AG08395 (cell line): ENCODE results near the gene SCAMP4.
A peak's percentile ranks its signal among the peaks of the same experiment; 100 is the strongest.

Source experiments
- DNase-seq: peaks from one replicate; pipeline ENCODE4 v3.0.0; 2012; ENCODE audit warnings: mixed read lengths, low spot score

The SCAMP4 gene

GRCh38 chr19:1912760-1913505, 7.7 kb downstream of the SCAMP4 start:
- no peak for DNase-seq

GRCh38 chr19:1913781-1914577, 8.8 kb downstream of the SCAMP4 start:
- no peak for DNase-seq

DNA sequence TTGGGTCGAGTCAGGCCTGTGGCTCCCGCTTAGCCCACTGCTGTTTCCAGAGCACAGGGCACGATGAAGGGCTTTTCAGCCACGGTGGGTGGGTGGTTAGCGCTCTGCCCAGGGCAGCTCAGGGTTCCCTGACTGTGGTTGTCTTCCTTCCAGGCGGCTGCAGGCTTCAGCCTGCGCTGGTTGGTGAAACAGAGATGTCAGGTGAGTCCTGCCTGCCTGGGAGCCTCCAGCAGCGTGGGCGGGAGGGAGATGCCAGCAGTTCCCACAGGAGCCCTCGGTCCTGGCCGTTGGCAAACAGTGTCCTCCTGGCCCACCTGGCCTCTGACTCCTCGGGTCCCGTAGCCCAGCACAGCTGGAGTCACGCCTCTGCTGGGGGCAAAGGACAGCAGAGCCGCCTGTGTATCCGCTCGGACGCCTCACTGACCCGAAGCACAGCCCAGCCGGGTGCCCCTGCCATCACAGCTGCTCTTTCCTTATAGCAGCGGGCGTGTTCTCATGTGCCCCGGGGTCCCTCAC, 9.7 kb downstream of the SCAMP4 start:
- no peak for DNase-seq

DNA sequence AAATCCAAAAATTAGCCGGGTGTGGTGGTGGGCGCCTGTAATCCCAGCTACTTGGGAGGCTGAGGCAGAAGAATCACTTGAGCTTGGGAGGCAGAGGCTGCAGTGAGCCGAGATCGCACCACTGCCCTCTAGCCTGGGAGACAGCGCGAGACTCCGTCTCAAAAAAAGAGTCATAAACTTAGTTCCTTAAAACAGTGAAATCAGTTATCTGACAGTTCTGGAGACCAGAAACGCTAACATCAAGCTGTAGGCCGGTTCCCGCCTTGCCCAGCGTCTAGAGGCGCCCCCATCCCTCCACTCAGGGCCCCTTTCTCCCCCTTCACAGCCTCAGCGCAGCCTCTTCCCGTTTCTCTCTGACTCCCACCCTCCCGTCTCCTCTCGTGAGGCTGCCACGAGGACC, 11.9 kb downstream of the SCAMP4 start:
- no peak for DNase-seq

DNA sequence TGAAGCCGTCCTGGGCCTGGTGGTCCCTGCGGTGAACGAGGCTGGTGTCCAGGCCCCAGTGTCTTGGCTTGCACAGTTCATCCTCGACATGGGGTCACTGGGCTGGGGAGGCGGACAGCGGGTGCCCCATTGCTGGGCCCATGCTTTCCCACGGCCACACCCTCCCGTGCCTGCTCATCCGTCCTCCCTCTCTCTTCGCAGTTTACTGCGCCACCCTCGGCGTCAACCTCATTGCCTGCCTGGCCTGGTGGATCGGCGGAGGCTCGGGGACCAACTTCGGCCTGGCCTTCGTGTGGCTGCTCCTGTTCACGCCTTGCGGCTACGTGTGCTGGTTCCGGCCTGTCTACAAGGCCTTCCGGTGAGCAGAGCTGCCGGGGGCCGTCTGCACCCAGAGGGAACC, 12.7 kb downstream of the SCAMP4 start:
- no peak for DNase-seq

DNA sequence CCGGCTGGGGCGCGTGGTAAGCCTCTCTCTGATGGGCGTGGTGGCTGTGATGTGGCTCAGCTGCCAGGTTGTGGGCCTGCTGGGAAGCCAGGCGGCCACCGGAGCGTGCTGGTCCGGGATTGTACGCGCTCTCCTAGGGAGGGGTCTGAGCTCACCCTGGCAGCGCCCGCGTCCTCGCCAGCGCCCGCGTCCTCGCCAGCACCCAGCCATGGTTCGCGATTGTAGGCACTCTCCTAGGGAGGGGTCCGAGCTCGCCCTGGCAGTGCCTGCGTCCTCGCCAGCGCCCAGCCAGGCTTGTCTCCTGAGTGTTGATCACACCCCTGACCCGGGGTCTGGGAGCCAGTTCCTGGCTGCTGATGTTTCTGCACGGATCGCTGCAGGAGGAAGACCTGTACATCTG, 13.8 kb downstream of the SCAMP4 start:
- no peak for DNase-seq

GRCh38 chr19:1920644-1921043, 15.4 kb downstream of the SCAMP4 start:
- DNase-seq = no peak

DNA sequence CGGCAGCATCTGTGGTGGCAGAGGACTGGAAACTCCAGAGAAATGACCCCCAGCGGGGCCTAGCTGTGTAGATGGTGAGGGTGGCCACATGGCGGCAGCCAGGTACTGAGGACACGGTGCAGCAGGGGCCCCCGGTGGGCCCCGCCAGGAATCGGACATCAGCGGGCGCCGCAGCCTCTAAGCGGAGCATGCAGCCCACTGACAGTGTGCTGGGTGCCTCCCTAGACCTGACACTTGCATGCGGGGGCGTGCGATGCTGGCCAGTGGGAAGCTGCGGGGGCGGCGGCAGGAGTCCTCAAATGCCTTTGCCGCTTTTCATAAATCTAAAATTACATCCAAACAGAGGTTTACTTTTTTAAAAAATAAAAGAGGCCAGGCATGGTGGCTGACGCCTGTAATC, 16.1 kb downstream of the SCAMP4 start:
- DNase-seq = no peak

DNA sequence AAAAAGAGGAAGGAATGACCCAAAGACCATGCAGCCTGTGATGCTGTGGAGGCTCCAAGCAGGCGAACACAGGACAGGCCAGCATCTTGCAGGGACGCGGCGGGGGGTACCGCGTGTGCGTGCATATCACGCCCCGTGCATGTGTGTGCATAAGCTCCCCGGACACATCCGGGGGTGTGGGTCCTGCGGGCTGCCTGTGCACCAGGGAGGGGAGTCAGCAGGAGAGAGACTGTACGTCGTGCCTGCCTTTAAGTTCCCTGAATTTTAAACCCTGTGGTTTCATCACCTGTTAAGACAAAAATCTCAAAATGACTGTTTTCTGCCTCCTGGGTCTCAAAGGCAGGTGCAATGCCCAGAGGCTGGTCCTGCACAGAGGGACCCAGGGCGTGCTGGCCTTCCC, 16.6 kb downstream of the SCAMP4 start:
- no peak for DNase-seq

DNA sequence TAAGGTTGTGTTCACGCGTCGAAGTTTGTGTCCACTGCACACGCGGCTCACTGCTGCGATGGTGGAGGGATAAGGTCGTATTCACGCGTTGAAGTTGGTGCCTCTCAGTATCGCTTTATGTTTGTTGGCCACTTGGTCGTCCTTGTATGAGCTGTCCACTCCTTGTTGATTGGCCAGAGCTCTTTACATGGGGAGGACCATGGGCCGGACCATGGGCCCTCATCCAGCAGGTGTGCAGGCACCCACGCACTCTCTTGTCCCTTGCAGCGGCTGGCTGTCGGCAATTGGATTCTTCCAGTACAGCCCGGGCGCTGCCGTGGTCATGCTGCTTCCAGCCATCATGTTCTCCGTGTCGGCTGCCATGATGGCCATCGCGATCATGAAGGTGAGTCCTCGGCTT, 17.6 kb downstream of the SCAMP4 start:
- DNase-seq = no peak

DNA sequence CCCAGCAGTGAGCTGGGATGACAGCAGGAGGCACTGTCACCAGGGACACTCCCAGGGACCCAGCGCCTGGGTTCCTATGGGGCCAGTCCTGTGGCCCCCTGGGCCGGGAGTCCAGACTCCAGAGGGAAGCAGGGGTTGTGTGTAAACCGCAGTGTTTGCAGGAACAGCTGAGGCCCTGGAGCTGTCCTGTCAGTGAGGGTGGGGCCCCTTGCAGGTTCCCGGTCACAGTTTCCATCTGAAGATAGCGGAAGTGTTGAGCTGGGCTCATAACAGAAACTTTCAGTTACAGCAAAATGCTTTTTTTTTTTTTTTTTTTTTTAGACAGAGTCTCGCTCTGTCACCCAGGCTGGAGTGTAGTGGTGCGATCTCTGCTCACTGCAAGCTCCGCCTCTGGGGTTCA, 18.1 kb downstream of the SCAMP4 start:
- no peak for DNase-seq

- no peak for DNase-seq
Measured at GRCh38 chr19:1924320-1924961, 19.2 kb downstream of the SCAMP4 start.

DNA sequence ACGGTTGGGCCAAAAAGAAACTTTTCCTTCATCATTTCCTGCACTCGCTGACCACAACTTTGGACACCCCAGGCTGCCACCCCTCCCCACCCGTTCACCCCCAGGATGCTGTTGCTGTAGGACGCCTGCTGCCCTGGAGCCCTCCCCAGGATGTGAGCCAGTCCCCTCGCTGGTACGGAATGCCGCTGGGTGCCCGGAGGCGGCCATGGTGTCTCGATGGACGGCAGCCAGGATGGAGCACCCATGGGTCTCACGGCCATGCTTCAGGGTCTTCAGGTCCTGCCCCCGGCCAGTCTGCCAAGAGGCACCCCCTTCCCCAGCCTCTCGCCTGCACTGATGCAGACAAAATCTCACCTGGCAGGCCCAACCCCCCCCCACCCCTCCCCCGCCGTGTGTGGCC, 20.3 kb downstream of the SCAMP4 start:
- DNase-seq = no peak

- peak; percentile 89 for DNase-seq
Measured at GRCh38 chr19:1929021-1929742, 24.0 kb downstream of the SCAMP4 start.

GRCh38 chr19:1931445-1931844, 26.2 kb downstream of the SCAMP4 start:
- no peak for DNase-seq

- no peak for DNase-seq
Measured at GRCh38 chr19:1932395-1932794, 27.2 kb downstream of the SCAMP4 start.

GRCh38 chr19:1933244-1933643, 28.0 kb downstream of the SCAMP4 start:
- DNase-seq = no peak

GRCh38 chr19:1933942-1934341, 28.7 kb downstream of the SCAMP4 start:
- DNase-seq = no peak

DNA sequence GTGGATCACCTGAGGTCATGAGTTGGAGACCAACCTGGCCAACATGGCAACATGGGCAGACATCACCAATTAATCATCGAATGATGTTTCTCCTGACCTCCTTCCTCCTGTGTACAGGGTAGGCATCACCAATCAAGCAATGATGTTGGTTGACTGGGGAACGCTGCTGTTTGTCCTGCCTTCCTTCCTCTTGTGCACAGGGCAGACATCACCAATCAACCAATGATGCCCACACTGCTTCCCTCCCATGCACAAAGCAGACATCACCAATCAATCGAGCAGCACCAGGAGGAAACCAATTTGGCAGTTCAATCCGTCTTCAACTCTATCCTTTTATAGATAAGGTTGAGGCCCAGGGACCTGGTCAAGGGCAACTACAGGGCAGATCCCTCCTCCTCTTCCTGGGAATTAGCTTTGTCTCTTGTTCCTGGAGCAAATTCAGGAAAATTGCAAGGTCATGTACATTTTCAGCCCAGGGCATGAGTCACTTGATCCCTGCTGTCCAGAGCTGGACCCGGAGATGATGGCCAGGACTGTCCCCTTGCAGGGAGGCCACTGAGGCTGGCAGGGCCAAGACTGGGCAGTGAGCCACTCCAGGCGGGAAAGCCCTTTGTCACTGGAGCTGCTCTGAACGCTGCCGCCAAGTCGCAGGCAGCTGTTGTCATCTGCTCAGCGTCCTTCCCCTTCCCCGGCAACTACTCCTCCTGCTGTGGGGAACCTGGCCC, 30.4 kb downstream of the SCAMP4 start:
- peak; percentile 6 for DNase-seq

GRCh38 chr19:1936430-1936829, 31.2 kb downstream of the SCAMP4 start:
- no peak for DNase-seq

- DNase-seq = no peak
Measured at GRCh38 chr19:1936916-1937610, 31.9 kb downstream of the SCAMP4 start.
